ENCODE measurements around the gene STBD1.

- TF ChIP-seq CTCF (conservative IDR thresholded peaks at IDR 0.05 in 1 of 2, IDR thresholded peaks at IDR 0.05 in 1 of 2; ENCODE audit: extremely low read depth in 1 of 2, insufficient read depth in 1 of 2, low read depth in 1 of 2, low read length in 2 of 2) (no peak), EZH2 (IDR thresholded peaks at IDR 0.05; ENCODE audit: borderline replicate concordance, low read length) (no peak)
Measured at GRCh38 chr4:76325072-76325471, 18.5 kb downstream of the STBD1 start.

Measured in mammary epithelial cell (primary cell).